Measurements from ENCODE around the gene NR1H4. TPM values are rescaled to one million over a fixed set of nuclear protein-coding genes. Genes with fewer than 3 reads are reported as not detected.

NR1H4 gene
- polyA plus RNA-seq, 1 donor from 2014 or later: not detected

DNA sequence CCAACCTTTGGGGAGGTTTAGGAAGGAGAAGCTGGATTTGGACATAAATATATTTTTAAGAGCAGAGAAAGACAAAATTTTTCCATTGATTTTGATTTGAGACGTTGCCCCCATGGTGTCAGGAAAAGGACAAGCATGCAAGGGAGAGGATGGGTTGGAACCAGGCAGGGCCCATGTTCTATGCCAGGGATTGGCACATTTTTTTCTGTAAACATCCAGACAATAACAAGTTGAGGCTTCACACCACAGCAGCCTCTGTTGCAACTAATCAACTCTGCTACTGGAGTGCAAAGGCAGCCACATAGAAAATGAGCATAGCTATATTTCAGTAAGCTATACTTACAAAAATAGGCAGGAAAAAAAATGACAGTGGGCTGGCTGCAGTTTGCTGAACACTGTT, 44.7 kb downstream of the NR1H4 start:
- H3K4me3 Mint-ChIP-seq: no peak overlapping the region
- H3K36me3 Mint-ChIP-seq: no peaks in the 10 kb centered on the region
- H3K9me3 Mint-ChIP-seq: peaks cover 0 to 12% (median 4%) of the 10 kb centered on the region in 3 donors
- H3K27ac Mint-ChIP-seq: peak overlapping the region in 1 of 3 donors; percentile 3
- H3K4me1 Mint-ChIP-seq: no peaks in the 10 kb centered on the region
- H3K27me3 Mint-ChIP-seq: no peaks in the 10 kb centered on the region

- H3K27me3 Mint-ChIP-seq: no peaks in the 10 kb centered on the region
- H3K36me3 Mint-ChIP-seq: no peaks in the 10 kb centered on the region
- no peaks in the 10 kb centered on the region for H3K4me1 Mint-ChIP-seq
- H3K9me3 Mint-ChIP-seq: peaks cover 0 to 12% (median 4%) of the 10 kb centered on the region in 3 donors
- H3K27ac Mint-ChIP-seq: no peak overlapping the region
- H3K4me3 Mint-ChIP-seq: no peak overlapping the region
These were observed 46.5 kb downstream of the NR1H4 start for GRCh38 chr12:100520048-100520769.

- H3K9me3 Mint-ChIP-seq: peaks cover 0 to 10% (median 4%) of the 10 kb centered on the region in 3 donors
- peaks cover 3% of the 10 kb centered on the region for H3K27me3 Mint-ChIP-seq
- no peak overlapping the region for H3K4me3 Mint-ChIP-seq
- no peaks in the 10 kb centered on the region for H3K36me3 Mint-ChIP-seq
- H3K27ac Mint-ChIP-seq: no peak overlapping the region
- no peaks in the 10 kb centered on the region for H3K4me1 Mint-ChIP-seq
These were observed 48.3 kb downstream of the NR1H4 start for GRCh38 chr12:100521958-100522357.

- no peaks in the 10 kb centered on the region for H3K4me1 Mint-ChIP-seq
- H3K4me3 Mint-ChIP-seq: no peak overlapping the region
- peaks cover 0 to 3% (median 0%) of the 10 kb centered on the region in 3 donors for H3K9me3 Mint-ChIP-seq
- peaks cover 7% of the 10 kb centered on the region for H3K27me3 Mint-ChIP-seq
- H3K36me3 Mint-ChIP-seq: no peaks in the 10 kb centered on the region
- no peak overlapping the region for H3K27ac Mint-ChIP-seq
These were observed 54.4 kb downstream of the NR1H4 start for GRCh38 chr12:100528034-100528433.

DNA sequence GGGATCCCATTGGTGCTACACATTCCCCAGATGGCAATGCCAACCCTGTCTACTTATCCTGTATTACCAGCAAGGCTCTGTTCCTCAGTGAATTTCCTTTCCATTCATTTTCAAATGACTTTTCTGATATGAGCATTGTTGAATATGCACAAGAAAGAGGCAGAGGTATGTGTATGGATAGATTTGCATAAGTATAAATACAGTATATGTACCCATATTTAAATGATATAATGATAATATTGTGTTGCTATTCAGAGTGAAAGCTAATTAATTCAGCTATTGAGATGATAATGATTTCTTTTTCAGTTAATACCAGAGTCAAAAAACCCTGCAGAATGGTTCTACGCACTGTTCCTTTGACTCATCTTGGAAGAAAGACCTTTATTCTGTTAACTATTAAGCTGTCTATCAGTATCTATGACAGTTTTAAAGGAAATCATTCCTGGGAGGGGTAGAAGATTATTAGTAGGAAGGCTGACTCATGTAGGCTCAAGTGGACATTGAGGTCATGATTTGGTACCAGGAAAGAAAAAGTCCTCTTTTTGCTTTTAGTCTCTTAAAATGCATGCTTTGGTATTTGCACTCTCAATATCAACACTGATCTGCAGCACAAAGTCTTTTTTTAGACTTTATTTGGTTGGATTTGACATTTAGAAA, 54.9 kb downstream of the NR1H4 start:
- H3K4me1 Mint-ChIP-seq: no peaks in the 10 kb centered on the region
- H3K27ac Mint-ChIP-seq: no peak overlapping the region
- peaks cover 7% of the 10 kb centered on the region for H3K27me3 Mint-ChIP-seq
- peaks cover 0 to 3% (median 0%) of the 10 kb centered on the region in 3 donors for H3K9me3 Mint-ChIP-seq
- H3K4me3 Mint-ChIP-seq: no peak overlapping the region
- no peaks in the 10 kb centered on the region for H3K36me3 Mint-ChIP-seq

- Mint-ChIP-seq H3K27me3 (peaks cover 8% of the 10 kb centered on the region), H3K27ac (no peak overlapping the region), H3K9me3 (peaks cover 0 to 3% (median 0%) of the 10 kb centered on the region in 3 donors), H3K4me1 (no peaks in the 10 kb centered on the region), H3K36me3 (no peaks in the 10 kb centered on the region), H3K4me3 (no peak overlapping the region)
These were observed 56.2 kb downstream of the NR1H4 start for GRCh38 chr12:100529756-100530350.

DNA sequence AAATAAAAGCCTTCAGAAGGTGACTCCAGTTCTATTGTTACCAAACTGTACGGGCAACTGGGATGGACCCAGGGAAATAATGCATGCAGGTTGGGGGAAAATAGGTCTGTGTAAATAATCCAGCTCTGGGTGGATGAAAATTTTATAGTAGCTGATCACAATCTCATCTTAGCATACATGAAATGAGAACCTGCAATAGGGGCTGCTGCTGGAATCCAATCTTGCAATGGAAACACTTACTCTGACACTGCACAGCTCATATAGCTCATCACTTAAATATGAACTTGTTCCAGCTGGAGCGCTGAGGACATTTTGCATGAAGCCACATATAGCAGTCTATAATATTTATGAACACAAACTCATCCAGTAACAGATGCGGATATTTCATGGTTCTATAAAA, 59.7 kb downstream of the NR1H4 start:
- Mint-ChIP-seq H3K4me1 (no peaks in the 10 kb centered on the region), H3K36me3 (no peaks in the 10 kb centered on the region), H3K27ac (no peak overlapping the region), H3K4me3 (no peak overlapping the region), H3K9me3 (peaks cover 0 to 5% (median 0%) of the 10 kb centered on the region in 3 donors), H3K27me3 (peaks cover 6% of the 10 kb centered on the region)

- no peaks in the 10 kb centered on the region for H3K4me1 Mint-ChIP-seq
- no peak overlapping the region for H3K4me3 Mint-ChIP-seq
- no peak overlapping the region for H3K27ac Mint-ChIP-seq
- H3K27me3 Mint-ChIP-seq: peaks cover 6% of the 10 kb centered on the region
- no peaks in the 10 kb centered on the region for H3K36me3 Mint-ChIP-seq
- H3K9me3 Mint-ChIP-seq: peaks cover 0 to 6% (median 0%) of the 10 kb centered on the region in 3 donors
These were observed 61.1 kb downstream of the NR1H4 start for GRCh38 chr12:100534625-100535227.

DNA sequence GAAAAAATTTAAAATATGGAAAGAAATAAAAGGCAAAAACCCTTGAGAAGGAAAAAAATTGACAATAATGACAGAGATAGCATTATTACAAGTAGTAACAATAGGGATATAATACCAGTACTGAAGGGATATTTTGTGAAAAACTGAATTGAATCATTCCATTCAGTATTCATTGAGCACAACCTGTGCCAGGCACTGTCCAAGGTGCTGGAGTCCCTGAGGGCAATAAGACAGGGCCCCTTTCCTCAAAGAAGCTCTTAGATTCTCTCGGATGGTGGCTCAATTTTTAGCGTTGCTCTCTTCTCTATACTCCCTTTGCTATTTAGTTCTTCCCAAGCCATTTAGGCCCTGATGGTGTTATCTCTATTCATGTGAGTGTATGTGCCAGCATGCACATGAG, 65.5 kb downstream of the NR1H4 start:
- peaks cover 0 to 3% (median 0%) of the 10 kb centered on the region in 3 donors for H3K9me3 Mint-ChIP-seq
- H3K36me3 Mint-ChIP-seq: no peaks in the 10 kb centered on the region
- no peaks in the 10 kb centered on the region for H3K4me1 Mint-ChIP-seq
- no peak overlapping the region for H3K4me3 Mint-ChIP-seq
- H3K27ac Mint-ChIP-seq: no peak overlapping the region
- H3K27me3 Mint-ChIP-seq: peaks cover 2% of the 10 kb centered on the region

GRCh38 chr12:100544165-100544564, 70.5 kb downstream of the NR1H4 start:
- Mint-ChIP-seq H3K4me3 (no peak overlapping the region), H3K4me1 (no peaks in the 10 kb centered on the region)

DNA sequence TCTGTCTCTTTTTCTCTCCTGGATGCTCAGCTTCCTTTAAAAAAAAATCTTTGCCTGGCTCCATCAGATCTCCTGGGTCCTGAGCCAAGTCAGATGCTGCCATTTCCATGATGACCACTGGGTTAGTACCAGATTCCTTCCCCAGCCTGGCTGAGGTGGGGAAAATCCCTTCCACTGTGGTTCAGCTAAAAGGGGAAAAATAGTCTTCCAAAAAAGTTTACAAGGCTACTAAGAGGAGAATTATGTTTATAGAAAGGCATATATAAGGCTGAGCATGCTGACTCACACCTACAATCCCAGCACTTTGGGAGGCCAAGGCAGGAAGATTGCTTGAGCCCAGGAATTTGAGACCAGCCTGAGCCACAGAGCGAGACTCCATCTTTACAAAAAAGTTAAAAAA, 71.4 kb downstream of the NR1H4 start:
- H3K4me3 Mint-ChIP-seq: no peak overlapping the region
- H3K27ac Mint-ChIP-seq: no peak overlapping the region
- H3K36me3 Mint-ChIP-seq: no peaks in the 10 kb centered on the region
- peaks cover 0 to 2% (median 0%) of the 10 kb centered on the region in 3 donors for H3K9me3 Mint-ChIP-seq
- H3K4me1 Mint-ChIP-seq: no peaks in the 10 kb centered on the region
- peaks cover 2% of the 10 kb centered on the region for H3K27me3 Mint-ChIP-seq

More at GRCh38 chr12:100544165-100544564, 70.5 kb downstream of the NR1H4 start:
- peaks cover 2% of the 10 kb centered on the region for H3K27me3 Mint-ChIP-seq
- H3K9me3 Mint-ChIP-seq: peaks cover 0 to 2% (median 1%) of the 10 kb centered on the region in 3 donors
- no peaks in the 10 kb centered on the region for H3K36me3 Mint-ChIP-seq
- no peak overlapping the region for H3K27ac Mint-ChIP-seq

DNA sequence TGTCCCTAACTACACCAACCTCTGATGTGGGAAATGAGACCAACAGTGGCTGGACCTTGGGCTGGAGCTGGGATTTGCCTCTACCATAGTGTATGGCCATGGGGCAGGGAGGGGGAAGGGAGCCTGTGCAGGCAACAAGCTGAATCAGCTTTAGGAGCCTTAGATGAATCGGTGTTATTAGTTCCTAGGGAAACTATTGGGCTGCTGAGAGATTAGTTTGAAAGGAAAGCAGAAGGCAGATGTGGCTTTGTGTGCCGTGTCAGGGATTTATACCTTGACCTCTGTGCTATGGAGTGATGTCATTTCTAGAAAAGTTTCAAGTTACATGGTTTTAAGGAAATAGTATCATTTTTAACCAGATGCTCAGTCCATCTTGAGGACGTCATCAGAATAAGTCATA, 80.3 kb downstream of the NR1H4 start:
- H3K36me3 Mint-ChIP-seq: no peaks in the 10 kb centered on the region
- no peaks in the 10 kb centered on the region for H3K4me1 Mint-ChIP-seq
- H3K27me3 Mint-ChIP-seq: no peaks in the 10 kb centered on the region
- no peak overlapping the region for H3K4me3 Mint-ChIP-seq
- no peaks in the 10 kb centered on the region for H3K9me3 Mint-ChIP-seq
- H3K27ac Mint-ChIP-seq: no peak overlapping the region

DNA sequence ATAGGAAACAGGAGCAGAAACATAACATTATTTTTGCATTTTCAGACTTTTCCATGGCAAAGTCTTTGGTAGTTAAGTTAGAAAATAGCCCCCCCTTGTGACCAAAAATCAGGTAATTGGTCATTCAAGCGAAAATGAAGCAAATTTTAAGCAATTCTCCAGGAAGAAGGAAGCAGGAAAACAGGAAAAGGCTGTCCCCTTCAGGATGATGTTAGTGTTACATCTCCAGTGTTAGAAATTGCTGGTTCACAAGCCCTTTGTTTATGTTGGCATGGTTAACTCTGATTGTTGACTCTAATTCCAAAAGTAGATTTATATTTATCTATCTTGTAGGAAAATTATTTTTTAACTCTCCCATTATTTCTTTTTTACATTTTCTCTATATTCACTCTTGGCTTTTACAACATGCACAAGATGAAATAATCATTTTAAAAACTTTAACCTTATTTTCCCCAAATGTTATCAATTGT, 81.0 kb downstream of the NR1H4 start:
- H3K36me3 Mint-ChIP-seq: no peaks in the 10 kb centered on the region
- no peaks in the 10 kb centered on the region for H3K4me1 Mint-ChIP-seq
- no peaks in the 10 kb centered on the region for H3K27me3 Mint-ChIP-seq
- no peak overlapping the region for H3K4me3 Mint-ChIP-seq
- no peak overlapping the region for H3K27ac Mint-ChIP-seq
- H3K9me3 Mint-ChIP-seq: no peaks in the 10 kb centered on the region

GRCh38 chr12:100555722-100556121, 82.1 kb downstream of the NR1H4 start:
- no peaks in the 10 kb centered on the region for H3K4me1 Mint-ChIP-seq
- H3K4me3 Mint-ChIP-seq: no peak overlapping the region
- H3K9me3 Mint-ChIP-seq: no peaks in the 10 kb centered on the region
- H3K36me3 Mint-ChIP-seq: no peaks in the 10 kb centered on the region
- no peak overlapping the region for H3K27ac Mint-ChIP-seq
- H3K27me3 Mint-ChIP-seq: no peaks in the 10 kb centered on the region

DNA sequence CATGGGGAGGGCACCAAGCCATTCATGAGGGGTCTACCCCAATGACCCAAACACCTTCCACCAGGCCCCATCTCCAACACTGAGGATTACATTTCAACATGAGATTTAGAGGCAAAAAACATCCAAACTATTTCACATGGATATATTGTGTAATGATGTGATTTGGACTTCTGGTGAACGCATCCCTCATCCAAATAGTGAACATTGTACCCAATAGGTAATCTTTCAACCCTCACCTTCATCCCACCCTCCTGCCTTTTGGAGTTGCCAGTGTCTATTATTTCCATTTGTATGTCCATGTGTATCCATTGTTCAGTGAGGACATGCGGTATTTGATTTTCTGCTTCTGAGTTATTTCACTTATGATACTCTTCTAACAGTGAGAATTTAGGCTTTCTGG, 83.7 kb downstream of the NR1H4 start:
- H3K4me3 Mint-ChIP-seq: no peak overlapping the region
- no peaks in the 10 kb centered on the region for H3K27me3 Mint-ChIP-seq
- no peak overlapping the region for H3K27ac Mint-ChIP-seq
- no peaks in the 10 kb centered on the region for H3K9me3 Mint-ChIP-seq
- no peaks in the 10 kb centered on the region for H3K36me3 Mint-ChIP-seq
- H3K4me1 Mint-ChIP-seq: no peaks in the 10 kb centered on the region
